Measurements from ENCODE around the gene CSGALNACT2. TPM values are rescaled to one million over a fixed set of nuclear protein-coding genes. Genes with fewer than 3 reads are reported as not detected.
A peak's percentile ranks its signal among the peaks of the same experiment; 100 is the strongest.

Gene CSGALNACT2
- total and polyA plus RNA-seq, 2 donors (not counting 1 experiment from before 2014, with no cell fraction given), result 10.9 to 24.0 TPM

GRCh38 chr10:43124094-43124521 lies 14.1 kb upstream of the CSGALNACT2 start:
- Mint-ChIP-seq H3K27me3 (no peaks in the 10 kb centered on the region), H3K27ac (no peak overlapping the region), H3K4me1 (peaks cover 57% of the 10 kb centered on the region), H3K4me3 (no peak overlapping the region), H3K9me3 (ENCODE audit: insufficient read depth) (no peaks in the 10 kb centered on the region)
- DNase-seq (no peak), ATAC-seq (ENCODE audit: low read depth) (no peak)
- peaks cover 0 to 3% (median 0%) of the 10 kb centered on the region in 3 donors for H3K9me3 ChIP-seq (ENCODE audit: control extremely low read depth in 1 of 3, control insufficient read depth in 2 of 3, insufficient read depth in 1 of 3, low read length in 2 of 3)
- H3K36me3 ChIP-seq (replicated peaks in 1 of 2; ENCODE audit: control extremely low read depth in 1 of 2, control insufficient read depth in 1 of 2, extremely low read depth in 1 of 2, insufficient read depth in 2 of 2, low read length in 1 of 2), result no peaks in the 10 kb centered on the region
- TF ChIP-seq, protein P1, sequence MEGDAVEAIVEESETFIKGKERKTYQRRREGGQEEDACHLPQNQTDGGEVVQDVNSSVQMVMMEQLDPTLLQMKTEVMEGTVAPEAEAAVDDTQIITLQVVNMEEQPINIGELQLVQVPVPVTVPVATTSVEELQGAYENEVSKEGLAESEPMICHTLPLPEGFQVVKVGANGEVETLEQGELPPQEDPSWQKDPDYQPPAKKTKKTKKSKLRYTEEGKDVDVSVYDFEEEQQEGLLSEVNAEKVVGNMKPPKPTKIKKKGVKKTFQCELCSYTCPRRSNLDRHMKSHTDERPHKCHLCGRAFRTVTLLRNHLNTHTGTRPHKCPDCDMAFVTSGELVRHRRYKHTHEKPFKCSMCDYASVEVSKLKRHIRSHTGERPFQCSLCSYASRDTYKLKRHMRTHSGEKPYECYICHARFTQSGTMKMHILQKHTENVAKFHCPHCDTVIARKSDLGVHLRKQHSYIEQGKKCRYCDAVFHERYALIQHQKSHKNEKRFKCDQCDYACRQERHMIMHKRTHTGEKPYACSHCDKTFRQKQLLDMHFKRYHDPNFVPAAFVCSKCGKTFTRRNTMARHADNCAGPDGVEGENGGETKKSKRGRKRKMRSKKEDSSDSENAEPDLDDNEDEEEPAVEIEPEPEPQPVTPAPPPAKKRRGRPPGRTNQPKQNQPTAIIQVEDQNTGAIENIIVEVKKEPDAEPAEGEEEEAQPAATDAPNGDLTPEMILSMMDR (IDR thresholded peaks at IDR 0.05), result no peak
- no peak for TF ChIP-seq EZH2 (IDR thresholded peaks at IDR 0.05; ENCODE audit: borderline replicate concordance, insufficient read depth, low read depth, low read length, poor library complexity, severe bottlenecking)
- intact Hi-C loops (cut with micrococcal nuclease), result no loop called here
- H3K79me2 ChIP-seq (ENCODE audit: control insufficient read depth, insufficient read depth, low read length), result no peaks in the 10 kb centered on the region
- WGBS (ENCODE audit: insufficient coverage), result 53% methylated on average over 6 of the region's 6 CpGs
- H4K20me1 ChIP-seq (ENCODE audit: control insufficient read depth, insufficient read depth, low read length, poor library complexity, severe bottlenecking), result no peaks in the 10 kb centered on the region
- CTCF ChIA-PET, result no interaction called here
- H3K4me3 ChIP-seq (ENCODE audit: control extremely low read depth in 1 of 5, extremely low read depth in 1 of 5, insufficient read depth in 1 of 5, low read depth in 2 of 5, low read length in 4 of 5), result no peak overlapping the region
- POLR2A ChIA-PET, result no interaction called here
- H3K4me2 ChIP-seq (replicated peaks; ENCODE audit: low read depth, low read length, poor library complexity, severe bottlenecking), result no peak overlapping the region
- H3K9ac ChIP-seq (ENCODE audit: low read length), result no peak overlapping the region
- peak overlapping the region; percentile 29 for H2AFZ ChIP-seq (ENCODE audit: insufficient read depth, low read depth, low read length, poor library complexity, severe bottlenecking)
- H3K27ac ChIP-seq (ENCODE audit: low read length in 2 of 2), result no peak overlapping the region
- H3K4me1 ChIP-seq (ENCODE audit: control insufficient read depth in 2 of 2, insufficient read depth in 2 of 2, low read length in 2 of 2), result peaks cover 38 to 53% of the 10 kb centered on the region in 2 donors
- no peaks in the 10 kb centered on the region for H3K27me3 ChIP-seq (replicated peaks in 1 of 4; ENCODE audit: control extremely low read depth in 1 of 4, control insufficient read depth in 3 of 4, insufficient read depth in 4 of 4, low read length in 3 of 4)

GRCh38 chr10:43124574-43125273 lies 13.5 kb upstream of the CSGALNACT2 start:
- Histone ChIP-seq H3K36me3 (replicated peaks in 1 of 2; ENCODE audit: control extremely low read depth in 1 of 2, control insufficient read depth in 1 of 2, extremely low read depth in 1 of 2, insufficient read depth in 2 of 2, low read length in 1 of 2) (no peaks in the 10 kb centered on the region), H3K4me1 (ENCODE audit: control insufficient read depth in 2 of 2, insufficient read depth in 2 of 2, low read length in 2 of 2) (peaks cover 38 to 57% of the 10 kb centered on the region in 2 donors), H3K4me3 (ENCODE audit: control extremely low read depth in 1 of 5, extremely low read depth in 1 of 5, insufficient read depth in 1 of 5, low read depth in 2 of 5, low read length in 4 of 5) (no peak overlapping the region), H3K27ac (ENCODE audit: low read length in 2 of 2) (no peak overlapping the region), H4K20me1 (ENCODE audit: control insufficient read depth, insufficient read depth, low read length, poor library complexity, severe bottlenecking) (no peaks in the 10 kb centered on the region), H3K9ac (ENCODE audit: low read length) (no peak overlapping the region), H3K9me3 (ENCODE audit: control extremely low read depth in 1 of 3, control insufficient read depth in 2 of 3, insufficient read depth in 1 of 3, low read length in 2 of 3) (peaks cover 0 to 3% (median 0%) of the 10 kb centered on the region in 3 donors), H2AFZ (ENCODE audit: insufficient read depth, low read depth, low read length, poor library complexity, severe bottlenecking) (peak overlapping the region; percentile 29), H3K27me3 (replicated peaks in 1 of 4; ENCODE audit: control extremely low read depth in 1 of 4, control insufficient read depth in 3 of 4, insufficient read depth in 4 of 4, low read length in 3 of 4) (no peaks in the 10 kb centered on the region), H3K4me2 (replicated peaks; ENCODE audit: low read depth, low read length, poor library complexity, severe bottlenecking) (no peak overlapping the region), H3K79me2 (ENCODE audit: control insufficient read depth, insufficient read depth, low read length) (no peaks in the 10 kb centered on the region)
- no peak overlapping the region for H3K4me3 Mint-ChIP-seq
- H3K27ac Mint-ChIP-seq, result no peak overlapping the region
- H3K4me1 Mint-ChIP-seq, result peaks cover 63% of the 10 kb centered on the region
- no peak for DNase-seq
- 82% methylated on average over 8 of the region's 9 CpGs for WGBS (ENCODE audit: insufficient coverage)
- no peaks in the 10 kb centered on the region for H3K27me3 Mint-ChIP-seq
- POLR2A ChIA-PET, result no interaction called here
- intact Hi-C loops (cut with micrococcal nuclease), result no loop called here
- ATAC-seq (ENCODE audit: low read depth), result no peak
- TF ChIP-seq EZH2 (IDR thresholded peaks at IDR 0.05; ENCODE audit: borderline replicate concordance, insufficient read depth, low read depth, low read length, poor library complexity, severe bottlenecking), result no peak
- TF ChIP-seq, protein P1 (IDR thresholded peaks at IDR 0.05), result no peak
- no peaks in the 10 kb centered on the region for H3K9me3 Mint-ChIP-seq (ENCODE audit: insufficient read depth)
- CTCF ChIA-PET, result interaction anchor here (0.8 kb wide), 1 partner anchor 20 kb away, joined by 3 read pairs; no protein-coding TSS in a partner anchor

Measured in B cell (primary cell).